ACC112 (cell line): Measurements from ENCODE around the gene GTF2F1.
"Not testable (repeated sequence)": the region's sequence is repeated elsewhere in the genome, so short reads cannot be mapped to it uniquely, and the experiment has no call there.

Source experiments
- H2AFZ ChIP-seq: fragments of 200-600 bp; sonication (generic); one replicate; pipeline ENCODE4 v1.6.0; 2017; ENCODE audit warnings: antibody characterized with exemption, low read length; ENCODE audit not compliant: unreplicated experiment
- H3K27ac ChIP-seq: fragments of 200-600 bp; sonication (generic); 2 replicates; pipeline ENCODE4 v1.5.1; 2014; ENCODE audit warnings: low read depth, mild to moderate bottlenecking, antibody characterized with exemption, low read length, moderate library complexity
- H3K27me3 ChIP-seq: fragments of 200-600 bp; sonication (generic); 2 replicates; pipeline ENCODE4 v1.6.1; 2014; ENCODE audit warnings: mild to moderate bottlenecking, antibody characterized with exemption, low read length, moderate library complexity, mixed read lengths; ENCODE audit not compliant: insufficient read depth
- H3K36me3 ChIP-seq: fragments of 200-600 bp; sonication (generic); 2 replicates; pipeline ENCODE4 v1.6.1; 2016; ENCODE audit warnings: mild to moderate bottlenecking, antibody characterized with exemption, low read length, moderate library complexity, mixed read lengths; ENCODE audit not compliant: insufficient read depth
- H3K4me1 ChIP-seq: fragments of 200-600 bp; sonication (generic); one replicate; pipeline ENCODE4 v1.6.1; 2016; ENCODE audit warnings: low read length, mixed read lengths; ENCODE audit not compliant: insufficient read depth, unreplicated experiment, control insufficient read depth
- H3K4me3 ChIP-seq: fragments of 200-600 bp; sonication (generic); 2 replicates; pipeline ENCODE4 v1.5.1; 2014; ENCODE audit warnings: mild to moderate bottlenecking, low read depth, low read length
- H3K79me2 ChIP-seq: fragments of 200-600 bp; sonication (generic); one replicate; pipeline ENCODE4 v1.6.0; 2016; ENCODE audit warnings: low read length; ENCODE audit not compliant: control insufficient read depth, unreplicated experiment, insufficient read depth

The GTF2F1 gene, protein sequence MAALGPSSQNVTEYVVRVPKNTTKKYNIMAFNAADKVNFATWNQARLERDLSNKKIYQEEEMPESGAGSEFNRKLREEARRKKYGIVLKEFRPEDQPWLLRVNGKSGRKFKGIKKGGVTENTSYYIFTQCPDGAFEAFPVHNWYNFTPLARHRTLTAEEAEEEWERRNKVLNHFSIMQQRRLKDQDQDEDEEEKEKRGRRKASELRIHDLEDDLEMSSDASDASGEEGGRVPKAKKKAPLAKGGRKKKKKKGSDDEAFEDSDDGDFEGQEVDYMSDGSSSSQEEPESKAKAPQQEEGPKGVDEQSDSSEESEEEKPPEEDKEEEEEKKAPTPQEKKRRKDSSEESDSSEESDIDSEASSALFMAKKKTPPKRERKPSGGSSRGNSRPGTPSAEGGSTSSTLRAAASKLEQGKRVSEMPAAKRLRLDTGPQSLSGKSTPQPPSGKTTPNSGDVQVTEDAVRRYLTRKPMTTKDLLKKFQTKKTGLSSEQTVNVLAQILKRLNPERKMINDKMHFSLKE

DNA sequence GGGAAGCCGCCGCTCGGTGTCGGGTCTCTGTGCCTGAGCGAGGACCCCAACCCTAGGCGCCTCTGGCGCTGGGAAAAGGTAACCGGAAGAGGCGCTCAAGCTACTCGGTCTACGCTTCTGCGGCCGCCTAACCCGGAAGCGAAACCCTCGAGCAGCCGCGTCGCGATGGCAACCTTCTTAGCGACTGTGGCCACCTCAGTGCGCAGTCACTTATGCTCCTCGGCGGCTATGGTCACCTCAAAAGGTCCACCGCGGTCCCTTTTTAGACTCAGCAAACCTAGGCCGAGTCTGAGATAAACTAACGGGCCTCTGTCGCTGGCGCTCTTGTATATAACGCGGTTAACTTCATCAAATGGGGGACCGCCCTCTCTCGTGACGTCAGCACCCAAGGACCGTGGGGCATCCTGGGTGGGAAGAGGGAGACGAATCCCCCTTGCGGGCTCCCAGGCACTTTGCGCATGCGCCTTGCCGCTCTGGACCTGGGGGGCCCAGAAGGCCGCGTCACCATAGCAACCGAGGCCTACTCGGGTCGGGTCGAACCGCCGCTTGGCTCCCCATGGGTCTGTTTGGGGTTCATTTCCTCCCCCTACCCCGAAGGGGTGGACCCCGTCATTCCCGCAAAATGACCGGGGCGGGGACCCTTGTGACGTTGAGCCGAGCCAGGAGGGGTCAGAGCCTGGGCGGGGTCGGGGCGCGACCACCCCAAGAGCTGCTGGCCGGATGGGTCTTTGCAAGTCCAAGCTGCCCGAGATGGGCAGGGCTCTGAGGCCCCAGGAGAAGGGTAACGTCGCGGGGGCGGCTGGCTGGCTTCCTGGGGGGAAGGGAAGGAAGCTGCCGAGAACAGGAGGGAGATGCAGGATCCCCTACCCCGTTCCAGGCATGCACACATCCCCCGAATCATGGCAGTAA, at the start of gene GTF2F1:
Gene GTF2F1 (minus strand): TSS at position 91 of the 909 bp plus-strand sequence. CDS start 169 bp downstream, outside the sequence.
- Histone ChIP-seq H3K36me3 (0 out of 2 replicates have a peak, but pooled peaks cover 3% of the 10 kb centered on the region), H3K27ac (peak within 1 kb of the TSS; percentile 97), H3K4me3 (peak within 1 kb of the TSS; percentile 99), H3K4me1 (peaks cover 8% of the 10 kb centered on the region), H3K79me2 (peaks cover 20% of the 10 kb centered on the region), H3K27me3 (no peaks in the 10 kb centered on the region), H2AFZ (peak within 1 kb of the TSS; percentile 99)

DNA sequence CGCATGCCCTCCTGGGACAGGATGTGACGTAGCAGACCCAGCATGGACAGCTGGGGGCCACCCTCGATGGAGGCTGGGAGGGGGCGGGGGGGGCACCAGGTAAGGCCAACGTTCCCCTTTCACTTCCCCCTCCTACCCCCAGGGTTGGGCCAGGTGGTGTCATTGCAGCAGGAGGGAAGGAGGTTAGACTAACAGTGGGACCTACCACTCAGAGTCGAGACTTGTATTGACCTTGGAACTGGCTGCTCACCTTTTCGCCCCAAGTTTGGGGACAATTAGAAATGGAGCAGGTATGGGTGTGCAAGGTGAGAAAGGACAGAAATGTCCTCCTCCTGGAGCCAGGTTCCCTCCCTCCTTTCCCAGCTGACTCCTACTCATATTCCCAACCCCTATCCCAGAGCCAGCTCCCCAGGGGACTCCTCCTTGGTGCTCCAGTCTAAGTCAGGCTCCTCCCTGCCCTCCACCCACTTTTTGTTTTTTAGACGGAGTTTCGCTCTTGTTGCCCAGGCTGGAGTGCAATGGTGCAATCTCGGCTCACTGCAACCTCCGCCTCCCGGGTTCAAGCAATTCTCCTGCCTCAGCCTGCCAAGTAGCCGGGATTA, 49.2 kb upstream of the GTF2F1 start:
- Histone ChIP-seq H2AFZ (no peak overlapping the region), H3K79me2 (no peaks in the 10 kb centered on the region), H3K36me3 (no peaks in the 10 kb centered on the region), H3K4me3 (no peak overlapping the region), H3K27ac (no peak overlapping the region), H3K4me1 (no peaks in the 10 kb centered on the region), H3K27me3 (no peaks in the 10 kb centered on the region)

DNA sequence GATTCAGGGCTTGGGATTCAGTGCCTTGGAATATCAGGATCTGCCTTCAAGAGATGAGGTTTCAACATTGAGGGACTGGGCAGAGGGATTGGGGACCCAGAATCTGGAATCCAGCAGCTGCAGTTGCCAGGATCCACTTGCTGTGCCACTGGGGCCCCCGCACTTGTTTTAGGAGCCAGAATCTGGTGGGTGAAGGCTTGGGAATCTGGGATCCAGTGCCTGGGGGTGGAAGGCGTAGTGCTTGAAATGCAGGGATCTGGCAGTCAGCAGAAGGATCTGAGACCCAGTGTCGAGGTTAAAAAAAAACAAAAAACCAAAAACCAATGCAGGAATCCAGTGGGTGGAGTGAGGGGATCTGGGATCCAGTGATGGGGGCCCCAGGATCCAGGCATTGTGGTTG, 47.9 kb upstream of the GTF2F1 start:
- no peak overlapping the region for H3K27ac ChIP-seq

DNA sequence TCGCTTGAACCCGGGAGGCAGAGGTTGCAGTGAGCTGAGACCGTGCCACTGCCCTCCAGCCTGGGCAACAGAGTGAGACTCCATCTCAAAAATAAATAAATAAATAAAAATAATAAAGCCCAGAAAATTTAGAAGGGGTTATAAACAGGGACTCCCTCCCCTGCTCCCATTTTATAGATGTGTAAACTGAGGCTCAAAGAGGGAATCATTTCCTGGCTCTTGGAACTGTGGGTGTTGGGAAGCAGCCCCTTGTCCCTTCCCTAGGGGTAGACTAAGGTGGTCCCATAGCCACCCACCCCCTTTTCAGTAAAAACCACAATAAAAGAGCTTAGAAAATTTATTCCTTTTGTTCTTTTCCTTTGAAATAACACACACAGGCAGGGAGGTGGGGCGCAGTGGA, 46.8 kb upstream of the GTF2F1 start:
- Histone ChIP-seq H3K27me3 (no peaks in the 10 kb centered on the region), H3K36me3 (no peaks in the 10 kb centered on the region)

More for the DNA sequence above, 47.9 kb upstream of the GTF2F1 start:
- no peaks in the 10 kb centered on the region for H3K79me2 ChIP-seq
- no peaks in the 10 kb centered on the region for H3K27me3 ChIP-seq
- H2AFZ ChIP-seq, result no peak overlapping the region
- H3K4me3 ChIP-seq, result no peak overlapping the region
- no peaks in the 10 kb centered on the region for H3K4me1 ChIP-seq
- no peaks in the 10 kb centered on the region for H3K36me3 ChIP-seq

DNA sequence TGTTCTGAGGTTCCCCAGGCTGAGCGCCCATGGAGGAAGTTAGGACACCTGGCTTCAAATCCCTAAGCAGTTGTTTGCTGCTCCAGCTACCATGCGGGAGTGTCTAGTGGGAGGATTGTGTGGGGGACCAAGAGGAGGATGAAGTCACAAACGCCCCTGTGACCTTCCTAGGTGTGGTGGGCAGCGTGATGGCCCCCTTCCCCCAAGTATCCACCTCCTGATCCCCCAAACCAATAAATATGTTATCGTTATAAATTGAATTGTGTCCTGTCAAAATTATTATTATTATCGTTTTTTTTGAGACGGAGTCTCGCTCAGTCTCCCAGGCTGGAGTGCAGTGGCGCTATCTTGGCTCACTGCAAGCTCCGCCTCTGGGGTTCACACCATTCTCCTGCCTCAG, 40.7 kb upstream of the GTF2F1 start, which contains the start of gene SLC25A41:
Gene SLC25A41 (minus strand): TSS at position 101 of the 400 bp plus-strand sequence. CDS start 70 bp downstream, at position 31.
- Histone ChIP-seq H2AFZ (no peak within 1 kb of the TSS), H3K4me3 (no peak within 1 kb of the TSS), H3K27ac (no peak within 1 kb of the TSS), H3K36me3 (no peaks in the 10 kb centered on the region), H3K27me3 (no peaks in the 10 kb centered on the region), H3K79me2 (no peaks in the 10 kb centered on the region), H3K4me1 (no peaks in the 10 kb centered on the region)

More for the DNA sequence above, 46.8 kb upstream of the GTF2F1 start:
- Histone ChIP-seq H3K27ac (no peak overlapping the region), H3K4me3 (no peak overlapping the region), H3K79me2 (no peaks in the 10 kb centered on the region), H2AFZ (no peak overlapping the region), H3K4me1 (no peaks in the 10 kb centered on the region)

DNA sequence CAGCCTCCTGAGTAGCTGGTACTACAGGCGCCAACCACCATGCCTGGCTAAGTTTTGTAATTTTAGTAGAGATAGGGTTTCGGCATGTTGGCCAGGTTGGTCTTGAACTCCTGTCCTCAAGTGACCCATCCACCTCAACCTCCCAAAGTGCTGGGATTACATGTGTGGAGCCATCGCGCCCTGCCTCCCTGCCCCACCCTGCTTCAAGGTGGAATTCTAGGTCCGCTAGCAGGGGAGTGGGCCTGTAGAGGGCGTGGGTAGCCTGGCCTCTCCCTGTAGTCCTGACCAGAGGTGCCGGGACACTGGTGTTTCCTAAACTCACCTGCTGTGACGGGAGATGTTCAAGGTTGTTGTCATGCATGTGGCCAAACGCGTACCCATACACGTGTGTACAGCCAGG, 40.2 kb upstream of the GTF2F1 start:
- H3K79me2 ChIP-seq, result no peaks in the 10 kb centered on the region
- H3K27ac ChIP-seq, result no peak overlapping the region
- no peaks in the 10 kb centered on the region for H3K27me3 ChIP-seq
- H3K36me3 ChIP-seq, result no peaks in the 10 kb centered on the region
- no peaks in the 10 kb centered on the region for H3K4me1 ChIP-seq
- no peak overlapping the region for H2AFZ ChIP-seq
- H3K4me3 ChIP-seq, result no peak overlapping the region

DNA sequence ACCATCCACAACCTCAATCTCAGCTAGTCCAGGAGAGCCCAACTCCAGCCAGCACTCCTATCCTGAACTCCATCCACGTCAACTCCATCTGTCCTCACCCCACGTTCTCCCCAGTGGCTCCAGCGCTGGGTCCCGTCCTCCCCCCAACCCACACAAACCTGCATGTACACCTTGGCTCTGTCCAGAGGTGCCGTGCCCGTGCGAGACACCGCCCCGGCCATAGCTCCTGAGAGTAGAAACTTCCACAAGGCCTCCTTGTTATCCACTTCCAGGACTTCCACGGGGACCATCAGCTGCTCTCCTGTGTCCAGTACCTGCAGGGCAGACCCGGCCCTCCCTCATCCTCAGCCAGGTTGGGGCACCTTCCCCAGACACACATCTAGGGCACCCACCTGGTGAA, 38.9 kb upstream of the GTF2F1 start:
- Histone ChIP-seq H3K4me3 (no peak overlapping the region), H3K27ac (no peak overlapping the region), H3K27me3 (no peaks in the 10 kb centered on the region), H2AFZ (no peak overlapping the region), H3K4me1 (no peaks in the 10 kb centered on the region), H3K36me3 (no peaks in the 10 kb centered on the region), H3K79me2 (no peaks in the 10 kb centered on the region)

DNA sequence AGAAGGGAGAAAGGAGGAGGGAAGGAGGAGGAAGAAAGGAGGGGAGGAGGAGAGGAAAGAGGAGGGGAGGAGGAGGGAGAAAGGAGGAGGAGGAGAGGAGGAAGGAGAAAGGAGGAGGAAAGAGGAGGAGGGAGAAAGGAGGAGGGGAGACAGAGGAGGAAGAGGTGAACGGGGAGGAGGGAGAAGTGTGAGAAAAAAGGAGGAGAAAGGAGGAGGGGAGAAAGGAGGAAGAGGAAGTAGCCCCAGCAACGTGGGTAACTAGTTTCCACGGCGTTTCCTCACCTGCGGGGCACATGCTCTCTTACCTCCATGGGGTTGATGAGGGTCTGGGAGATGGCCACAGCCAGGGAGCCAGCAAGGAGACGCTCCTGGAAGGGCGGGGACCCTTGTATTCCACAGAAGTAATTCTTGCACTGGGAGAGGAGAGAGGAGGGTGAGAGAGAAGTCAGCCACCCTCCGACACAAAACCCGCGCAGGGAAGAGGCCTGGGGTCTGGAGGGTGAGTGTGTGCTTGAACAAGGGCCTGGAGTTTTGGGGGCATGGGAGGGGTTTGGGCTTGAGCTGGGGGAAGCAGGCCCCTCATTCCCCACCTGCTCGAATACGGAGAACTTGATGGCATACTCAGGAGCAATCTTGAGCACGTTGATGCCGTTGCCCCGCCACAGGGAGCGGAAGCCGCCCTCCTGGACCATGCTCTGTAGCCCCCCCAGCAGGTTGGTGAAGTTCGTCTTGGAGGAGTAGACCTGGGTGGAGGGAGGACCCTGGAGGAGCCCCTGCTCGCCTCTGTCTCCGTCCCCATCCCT, 36.7 kb upstream of the GTF2F1 start:
- H3K27me3 ChIP-seq, result no peaks in the 10 kb centered on the region
- H3K27ac ChIP-seq, result no peak overlapping the region
- H3K4me3 ChIP-seq, result no peak overlapping the region
- H3K36me3 ChIP-seq, result no peaks in the 10 kb centered on the region
- H3K79me2 ChIP-seq, result no peaks in the 10 kb centered on the region
- H3K4me1 ChIP-seq, result peaks cover 5% of the 10 kb centered on the region
- no peak overlapping the region for H2AFZ ChIP-seq

DNA sequence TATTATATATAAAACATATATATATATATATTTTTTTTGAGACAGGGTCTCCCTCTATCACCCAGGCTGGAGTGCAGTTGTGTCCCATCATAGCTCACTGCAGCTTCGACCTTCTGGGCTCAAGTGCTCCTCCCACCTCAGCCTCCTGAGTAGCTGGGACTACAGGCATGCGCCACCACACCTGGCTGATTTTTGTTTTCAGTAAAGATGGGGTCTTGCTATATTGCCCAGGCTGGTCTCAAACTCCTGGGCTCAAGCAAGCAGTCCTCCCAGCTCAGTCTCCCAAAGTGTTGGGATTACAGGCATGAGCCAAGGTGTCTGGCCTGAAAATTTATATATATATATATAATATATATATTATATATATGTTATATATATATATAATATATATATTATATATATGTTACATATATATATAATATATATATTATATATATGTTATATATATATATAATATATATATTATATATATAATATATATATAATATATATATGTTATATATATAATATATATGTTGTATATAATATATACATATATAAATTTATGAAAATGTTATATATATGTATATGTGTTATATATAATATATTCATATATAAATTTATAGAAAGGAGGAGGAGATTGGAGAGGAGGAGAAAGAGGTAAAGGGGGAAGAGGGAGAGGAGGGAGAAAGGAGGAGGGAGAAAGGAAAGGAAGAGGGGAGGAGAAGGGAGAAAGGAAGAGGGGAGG, 35.9 kb upstream of the GTF2F1 start:
- not testable (repeated sequence) for H3K4me3 ChIP-seq, H3K36me3 ChIP-seq, H2AFZ ChIP-seq, H3K4me1 ChIP-seq, H3K27me3 ChIP-seq, H3K27ac ChIP-seq, H3K79me2 ChIP-seq
